K562 (cell line): Measurements from ENCODE around the gene ARMC12. TPM values are rescaled to one million over a fixed set of nuclear protein-coding genes. Genes with fewer than 3 reads are reported as not detected.

Experiments used
- ATAC-seq: fragments of 200-7000 bp; cut with Tn5 transposase; 3 replicates; pipeline ENCODE4 v1.9.1; 2020; ENCODE audit warnings: moderate library complexity
- BruUV-seq: library from RNA; stranded (reverse); fragments of 400-500 nt; replicated peaks from 2 replicates; lab custom pipeline; 2021; lab: Mats Ljungman, UMichigan
- CTCF ChIA-PET: fragments of 300-600 bp; formaldehyde crosslinking; extraction: SDS; loops from one replicate; lab custom pipeline; 2021; ENCODE audit warnings: low intra/inter-chr PET ratio; lab: Yijun Ruan, JAX
- POLR2A ChIA-PET: fragments of 300-600, 350-650 bp; sonication (Branson Sonifier 250); formaldehyde crosslinking; extraction: SDS; loops from one replicate; lab custom pipeline; 2021; ENCODE audit warnings: antibody characterized with exemption, inconsistent platforms; lab: Yijun Ruan, JAX
- DNase-seq, 4 experiments: peaks; one replicate each; pipeline versions ENCODE4 v3.0.0 to v3.0.0-alpha.2; 2011 to 2018; ENCODE audit warnings: low spot score in 3 of 4, mixed read lengths in 3 of 4; ENCODE audit errors: extremely low read depth in 1 of 4
- FAIRE-seq: peaks from 2 replicates; lab custom pipeline; 2011; peaks lifted over from hg19 to GRCh38; lab: Jason Lieb, UNC
- H2AFZ ChIP-seq: 2 replicates; pipeline ENCODE4 v1.6.0; 2011; ENCODE audit warnings: low read depth, low read length, control low read depth, inconsistent platforms
- H3K27ac ChIP-seq: fragments of 200-600 bp; 3 replicates; pipeline ENCODE4 v1.8.0; 2011; ENCODE audit warnings: low read depth, mild to moderate bottlenecking, control low read depth, inconsistent platforms, low read length, moderate library complexity, mixed read lengths; ENCODE audit errors: extremely low read depth
- H3K27me3 ChIP-seq, 2 experiments: fragments of 300-600 bp in 1 of 2; 2 replicates in 1 of 2; 3 replicates in 1 of 2; pipeline versions ENCODE4 v1.6.0 to v1.8.0; 2011; ENCODE audit warnings: inconsistent platforms in 2 of 2, low read length in 2 of 2, mild to moderate bottlenecking in 1 of 2, mixed read lengths in 1 of 2, moderate library complexity in 1 of 2; ENCODE audit not compliant: control insufficient read depth in 2 of 2, insufficient read depth in 2 of 2
- H3K36me3 ChIP-seq: fragments of 300-600 bp; 3 replicates; pipeline ENCODE4 v1.8.0; 2011; ENCODE audit warnings: mild to moderate bottlenecking, low read length, inconsistent platforms; ENCODE audit not compliant: control insufficient read depth, insufficient read depth
- H3K4me1 ChIP-seq, 2 experiments: fragments of 200-600 bp in 1 of 2; replicated peaks in 1 of 2; 2 replicates in 1 of 2; 3 replicates in 1 of 2; pipeline versions ENCODE4 v1.5.1 to v1.8.0; 2011; ENCODE audit warnings: inconsistent platforms in 2 of 2, low read length in 2 of 2, mild to moderate bottlenecking in 1 of 2, mixed read lengths in 1 of 2, moderate library complexity in 1 of 2; ENCODE audit not compliant: control insufficient read depth in 2 of 2, insufficient read depth in 2 of 2
- H3K4me2 ChIP-seq: 2 replicates; pipeline ENCODE4 v1.6.1; 2011; ENCODE audit warnings: low read length, control low read depth, inconsistent platforms, mixed read lengths; ENCODE audit not compliant: insufficient read depth
- H3K4me3 ChIP-seq: fragments of 200-600 bp; sonication (generic), shearing (Covaris generic); 2 replicates; pipeline ENCODE4 v1.5.1; 2016; ENCODE audit warnings: control low read depth, inconsistent platforms
- H3K79me2 ChIP-seq: fragments of 200-600 bp; 3 replicates; pipeline ENCODE4 v1.8.0; 2011; ENCODE audit warnings: low read length, inconsistent platforms; ENCODE audit not compliant: control insufficient read depth, insufficient read depth
- H3K9ac ChIP-seq, 2 experiments: 2 replicates each; pipeline versions ENCODE4 v1.6.0 to v1.6.1; 2011; ENCODE audit warnings: low read depth in 2 of 2, low read length in 2 of 2, control low read depth in 1 of 2, inconsistent platforms in 1 of 2, mild to moderate bottlenecking in 1 of 2, mixed read lengths in 1 of 2; ENCODE audit not compliant: insufficient read depth in 1 of 2
- H3K9me1 ChIP-seq: one replicate; pipeline ENCODE4 v1.6.0; 2011; ENCODE audit warnings: inconsistent platforms, mild to moderate bottlenecking, low read length, moderate library complexity; ENCODE audit not compliant: control insufficient read depth, insufficient read depth
- H3K9me3 ChIP-seq: replicated peaks from 2 replicates; pipeline ENCODE4 v1.5.1; 2011; ENCODE audit warnings: low read depth, low read length, inconsistent platforms; ENCODE audit not compliant: control insufficient read depth, insufficient read depth
- H4K20me1 ChIP-seq: replicated peaks from 2 replicates; pipeline ENCODE4 v1.6.1; 2011; ENCODE audit warnings: low read length, inconsistent platforms, mixed read lengths; ENCODE audit not compliant: control insufficient read depth, insufficient read depth
- ARID3A ChIP-seq: IDR thresholded peaks from 2 replicates; pipeline ENCODE4 v1.6.1; 2012; ENCODE audit warnings: low read depth, low read length, improper control_type of control experiment, borderline replicate concordance
- CBX1 ChIP-seq: sonication (generic); IDR thresholded peaks from 2 replicates; pipeline ENCODE4 v1.6.1; 2016; ENCODE audit warnings: antibody characterized with exemption, low read depth, mild to moderate bottlenecking
- MCM2 ChIP-seq: fragments of 450-650 bp; IDR thresholded peaks from 2 replicates; pipeline ENCODE4 v1.6.1; 2017; ENCODE audit warnings: low read depth, mild to moderate bottlenecking
- MYNN ChIP-seq, 2 experiments: sonication (generic); formaldehyde crosslinking in 1 of 2; IDR thresholded peaks; 2 replicates each; pipeline versions ENCODE4 v1.5.0 to v1.6.1; 2016 to 2020; ENCODE audit warnings: antibody characterized with exemption in 1 of 2, missing genetic modification reagents in 1 of 2
- NCOA1 ChIP-seq: fragments of 450-650 bp; IDR thresholded peaks from 2 replicates; pipeline ENCODE4 v1.6.1; 2016; ENCODE audit warnings: low read depth
- RHOXF2B ChIP-seq: fragments of 250-450 bp; sonication (Bioruptor Pico); conservative IDR thresholded peaks from 2 replicates; pipeline ENCODE4 v1.5.1; 2021
- SMARCE1 ChIP-seq: fragments of 450-650 bp; IDR thresholded peaks from 2 replicates; pipeline ENCODE4 v1.7.1; 2016; ENCODE audit warnings: mild to moderate bottlenecking
- ZNF311 ChIP-seq: fragments of 250-450 bp; sonication (Bioruptor Pico); IDR thresholded peaks from 2 replicates; pipeline ENCODE4 v1.4.0; 2020; ENCODE audit warnings: mild to moderate bottlenecking, moderate library complexity
- ZNF586 ChIP-seq: fragments of 450-650 bp; formaldehyde crosslinking; conservative IDR thresholded peaks from 2 replicates; pipeline ENCODE4 v1.4.0; 2020; ENCODE audit warnings: mild to moderate bottlenecking, moderate library complexity
- ZSCAN32 ChIP-seq: fragments of 450-650 bp; formaldehyde crosslinking; IDR thresholded peaks from 2 replicates; pipeline ENCODE4 v1.4.0; 2020; ENCODE audit warnings: mild to moderate bottlenecking, moderate library complexity
- WGBS: fragments of 100-300 bp; shearing (Covaris generic); methylation state at CpG from one replicate; pipeline ENCODE4 v1.1.6; 2016; ENCODE audit warnings: low coverage, mixed read lengths; ENCODE audit not compliant: insufficient coverage; ENCODE audit errors: missing lambda C conversion rate; 5-methylcytosine and 5-hydroxymethylcytosine counted together
- in situ Hi-C: fragments of 300-500 bp; cut with MboI; formaldehyde crosslinking; loops from 4 replicates; pipeline ENCODE4 v1.15.0; 2018; ENCODE audit warnings: inconsistent platforms, mixed read lengths
- intact Hi-C: fragments of 100-400 bp; cut with micrococcal nuclease; formaldehyde crosslinking; loops from 2 replicates; pipeline ENCODE4 v1.14.2; 2022
- polyA plus RNA-seq, 8 experiments: library from polyadenylated mRNA; depleted of rRNA in 4 of 8; stranded (reverse) in 5 of 8; unstranded in 3 of 8; fragments of >200 nt; fragmentation: Nextera tagmentation in 2 of 8; fragmentation: Illumina TruSeq in 1 of 8; extraction: Ambion mirVana in 2 of 8; extraction: Trizol in 1 of 8; gene quantifications; 2 replicates each; pipeline versions ENCODE4 v1.2.1 to v1.2.3, GENCODE V29; 2011 to 2014; ENCODE audit warnings: inconsistent platforms in 1 of 8, missing spikeins in 1 of 8
- total RNA-seq, 7 experiments: library from RNA; depleted of rRNA in 6 of 7; stranded (reverse); fragments of >200 nt in 6 of 7; fragmentation: Illumina TruSeq in 2 of 7; extraction: Trizol in 2 of 7; gene quantifications; 2 replicates each; pipeline versions ENCODE4 v1.2.1 to v1.2.3, GENCODE V29; 2011 to 2021; ENCODE audit warnings: low replicate concordance in 1 of 7

Gene ARMC12
- total and polyA plus RNA-seq, 9 of the 15 experiments (the other 6 are each of a cell fraction or from before 2014, with no cell fraction given): 0.09 to 0.58 (median 0.31) TPM; not detected in 3

- TF ChIP-seq ARID3A (no peak), ZNF586 (CRISPR knock-in tag) (no peak), SMARCE1 (no peak), NCOA1 (no peak), MYNN (IDR thresholded peaks at IDR 0.05) (no peak), MYNN (CRISPR knock-in tag; IDR thresholded peaks at IDR 0.05) (no peak), MCM2 (no peak), ZSCAN32 (CRISPR knock-in tag) (no peak), ZNF311 (CRISPR knock-in tag) (no peak), CBX1 (no peak), RHOXF2B (CRISPR knock-in tag) (no peak)
- DNase-seq: no peak
- H3K27ac ChIP-seq: no peak overlapping the region
- no peak overlapping the region; a peak in 1 of 4 replicates for H3K9ac ChIP-seq
- H3K4me3 ChIP-seq: no peak overlapping the region
- no peaks in the 10 kb centered on the region for H3K9me3 ChIP-seq
- in situ Hi-C loops (no loop called here), intact Hi-C loops (loop anchor here (10.0 kb wide), 1 partner anchor 361 kb away; no protein-coding TSS in a partner anchor)
- H4K20me1 ChIP-seq: no peaks in the 10 kb centered on the region
- POLR2A ChIA-PET: interaction anchor here (0.5 to 1.5 kb wide), 6 partner anchors 8 to 230 kb away, joined by 3 to 5 read pairs (median 3); no protein-coding TSS in a partner anchor
- 88% methylated on average over 8 of the region's 8 CpGs for WGBS
- H3K9me1 ChIP-seq: no peaks in the 10 kb centered on the region
- H3K4me2 ChIP-seq: no peak overlapping the region
- CTCF ChIA-PET: interaction anchor here (8.4 kb wide), 1 partner anchor 148 kb away, joined by 195 read pairs; no protein-coding TSS in a partner anchor
- H2AFZ ChIP-seq: no peak overlapping the region
- peaks cover 35 to 53% of the 10 kb centered on the region in 2 experiments for H3K4me1 ChIP-seq
- H3K27me3 ChIP-seq: no peaks in the 10 kb centered on the region
- no peaks in the 10 kb centered on the region for H3K36me3 ChIP-seq
- FAIRE-seq: no peak
- H3K79me2 ChIP-seq: no peaks in the 10 kb centered on the region; the same call in 2 of the 3 replicates
- BruUV-seq: no TSS peak
- no peak for ATAC-seq
Measured at GRCh38 chr6:35733633-35734032, 3.2 kb upstream of the ARMC12 start.
